ENCODE measurements around the gene RAB40C.

The RAB40C gene

GRCh38 chr16:670485-671352 is 80.9 kb downstream of the RAB40C start:
- H3K27me3 ChIP-seq (ENCODE audit: control insufficient read depth, insufficient read depth, low read length) = no peaks in the 10 kb centered on the region
- no peaks in the 10 kb centered on the region for H3K4me1 ChIP-seq (ENCODE audit: control insufficient read depth, insufficient read depth, low read length)
- no peaks in the 10 kb centered on the region for H3K9me3 ChIP-seq (ENCODE audit: control insufficient read depth, insufficient read depth, low read length)
- no peak overlapping the region for H3K27ac ChIP-seq (ENCODE audit: low read length)
- no CpG with 5 or more reads among the region's 52 CpGs for WGBS (ENCODE audit: insufficient coverage, insufficient read length)
- no peak for DNase-seq (ENCODE audit: low read depth, low spot score)
- H3K36me3 ChIP-seq (ENCODE audit: control insufficient read depth, insufficient read depth, low read length) = peaks cover 44% of the 10 kb centered on the region
- H3K4me3 ChIP-seq (ENCODE audit: low read length) = no peak overlapping the region

GRCh38 chr16:671353-672131 is 81.7 kb downstream of the RAB40C start:
- H3K36me3 ChIP-seq (ENCODE audit: control insufficient read depth, insufficient read depth, low read length) = peaks cover 44% of the 10 kb centered on the region

GRCh38 chr16:672371-672770 is 82.5 kb downstream of the RAB40C start:
- no CpG with 5 or more reads among the region's 19 CpGs for WGBS (ENCODE audit: insufficient coverage, insufficient read length)
- no peaks in the 10 kb centered on the region for H3K27me3 ChIP-seq (ENCODE audit: control insufficient read depth, insufficient read depth, low read length)
- H3K9me3 ChIP-seq (ENCODE audit: control insufficient read depth, insufficient read depth, low read length) = no peaks in the 10 kb centered on the region
- H3K4me3 ChIP-seq (ENCODE audit: low read length) = no peak overlapping the region
- peaks cover 3% of the 10 kb centered on the region; the same call in 1 of the 2 replicates for H3K4me1 ChIP-seq (ENCODE audit: control insufficient read depth, insufficient read depth, low read length)
- no peak overlapping the region for H3K27ac ChIP-seq (ENCODE audit: low read length)
- peaks cover 44% of the 10 kb centered on the region for H3K36me3 ChIP-seq (ENCODE audit: control insufficient read depth, insufficient read depth, low read length)
- no peak for DNase-seq (ENCODE audit: low read depth, low spot score)

More at GRCh38 chr16:671353-672131, 81.7 kb downstream of the RAB40C start:
- Histone ChIP-seq H3K27me3 (ENCODE audit: control insufficient read depth, insufficient read depth, low read length) (no peaks in the 10 kb centered on the region), H3K4me3 (ENCODE audit: low read length) (no peak overlapping the region), H3K9me3 (ENCODE audit: control insufficient read depth, insufficient read depth, low read length) (no peaks in the 10 kb centered on the region), H3K27ac (ENCODE audit: low read length) (no peak overlapping the region), H3K4me1 (ENCODE audit: control insufficient read depth, insufficient read depth, low read length) (no peaks in the 10 kb centered on the region)
- no CpG with 5 or more reads among the region's 40 CpGs for WGBS (ENCODE audit: insufficient coverage, insufficient read length)
- DNase-seq (ENCODE audit: low read depth, low spot score) = no peak

GRCh38 chr16:672851-673250 is 83.0 kb downstream of the RAB40C start:
- WGBS (ENCODE audit: insufficient coverage, insufficient read length) = no CpG with 5 or more reads among the region's 21 CpGs
- peaks cover 44% of the 10 kb centered on the region for H3K36me3 ChIP-seq (ENCODE audit: control insufficient read depth, insufficient read depth, low read length)

GRCh38 chr16:673399-673991 is 83.6 kb downstream of the RAB40C start:
- Histone ChIP-seq H3K4me3 (ENCODE audit: low read length) (no peak overlapping the region), H3K9me3 (ENCODE audit: control insufficient read depth, insufficient read depth, low read length) (no peaks in the 10 kb centered on the region), H3K27ac (ENCODE audit: low read length) (no peak overlapping the region), H3K4me1 (ENCODE audit: control insufficient read depth, insufficient read depth, low read length) (peaks cover 3% of the 10 kb centered on the region; the same call in 1 of the 2 replicates), H3K36me3 (ENCODE audit: control insufficient read depth, insufficient read depth, low read length) (peaks cover 44% of the 10 kb centered on the region), H3K27me3 (ENCODE audit: control insufficient read depth, insufficient read depth, low read length) (no peaks in the 10 kb centered on the region)
- DNase-seq (ENCODE audit: low read depth, low spot score) = no peak
- no CpG with 5 or more reads among the region's 18 CpGs for WGBS (ENCODE audit: insufficient coverage, insufficient read length)

More at GRCh38 chr16:672851-673250, 83.0 kb downstream of the RAB40C start:
- Histone ChIP-seq H3K4me1 (ENCODE audit: control insufficient read depth, insufficient read depth, low read length) (peaks cover 3% of the 10 kb centered on the region; the same call in 1 of the 2 replicates), H3K27me3 (ENCODE audit: control insufficient read depth, insufficient read depth, low read length) (no peaks in the 10 kb centered on the region), H3K4me3 (ENCODE audit: low read length) (no peak overlapping the region), H3K27ac (ENCODE audit: low read length) (no peak overlapping the region), H3K9me3 (ENCODE audit: control insufficient read depth, insufficient read depth, low read length) (no peaks in the 10 kb centered on the region)
- DNase-seq (ENCODE audit: low read depth, low spot score) = no peak

- Histone ChIP-seq H3K4me3 (ENCODE audit: low read length) (no peak overlapping the region), H3K9me3 (ENCODE audit: control insufficient read depth, insufficient read depth, low read length) (no peaks in the 10 kb centered on the region), H3K36me3 (ENCODE audit: control insufficient read depth, insufficient read depth, low read length) (peaks cover 41% of the 10 kb centered on the region), H3K27me3 (ENCODE audit: control insufficient read depth, insufficient read depth, low read length) (no peaks in the 10 kb centered on the region), H3K27ac (ENCODE audit: low read length) (no peak overlapping the region), H3K4me1 (ENCODE audit: control insufficient read depth, insufficient read depth, low read length) (peaks cover 7% of the 10 kb centered on the region)
- WGBS (ENCODE audit: insufficient coverage, insufficient read length) = no CpG with 5 or more reads among the region's 22 CpGs
- DNase-seq (ENCODE audit: low read depth, low spot score) = no peak
Observed at GRCh38 chr16:674214-674881, 84.5 kb downstream of the RAB40C start.

- no peaks in the 10 kb centered on the region for H3K27me3 ChIP-seq (ENCODE audit: control insufficient read depth, insufficient read depth, low read length)
- peaks cover 7% of the 10 kb centered on the region for H3K4me1 ChIP-seq (ENCODE audit: control insufficient read depth, insufficient read depth, low read length)
- H3K9me3 ChIP-seq (ENCODE audit: control insufficient read depth, insufficient read depth, low read length) = no peaks in the 10 kb centered on the region
- H3K4me3 ChIP-seq (ENCODE audit: low read length) = peak within 1 kb of the TSS; percentile 42; the same call in 1 of the 2 replicates
- DNase-seq (ENCODE audit: low read depth, low spot score) = no peak
- H3K36me3 ChIP-seq (ENCODE audit: control insufficient read depth, insufficient read depth, low read length) = peaks cover 32% of the 10 kb centered on the region
- WGBS (ENCODE audit: insufficient coverage, insufficient read length) = no CpG with 5 or more reads among the region's 73 CpGs
- H3K27ac ChIP-seq (ENCODE audit: low read length) = no peak within 1 kb of the TSS
Observed at GRCh38 chr16:674968-675883, 85.4 kb downstream of the RAB40C start, which contains the start of gene RHBDL1. TSS of gene RHBDL1 (plus strand) at chr16:675671. CDS start at chr16:675791, 120 bp downstream.

GRCh38 chr16:675884-676564 is 86.2 kb downstream of the RAB40C start:
- DNase-seq (ENCODE audit: low read depth, low spot score) = no peak
- Histone ChIP-seq H3K27ac (ENCODE audit: low read length) (no peak overlapping the region), H3K27me3 (ENCODE audit: control insufficient read depth, insufficient read depth, low read length) (no peaks in the 10 kb centered on the region), H3K36me3 (ENCODE audit: control insufficient read depth, insufficient read depth, low read length) (peaks cover 24% of the 10 kb centered on the region), H3K4me3 (ENCODE audit: low read length) (peak overlapping the region; percentile 20; the same call in 1 of the 2 replicates), H3K4me1 (ENCODE audit: control insufficient read depth, insufficient read depth, low read length) (peaks cover 7% of the 10 kb centered on the region), H3K9me3 (ENCODE audit: control insufficient read depth, insufficient read depth, low read length) (no peaks in the 10 kb centered on the region)
- no CpG with 5 or more reads among the region's 25 CpGs for WGBS (ENCODE audit: insufficient coverage, insufficient read length)

GRCh38 chr16:676565-676902 is 86.7 kb downstream of the RAB40C start:
- no CpG with 5 or more reads among the region's 21 CpGs for WGBS (ENCODE audit: insufficient coverage, insufficient read length)
- no peak overlapping the region for H3K27ac ChIP-seq (ENCODE audit: low read length)
- no peaks in the 10 kb centered on the region for H3K27me3 ChIP-seq (ENCODE audit: control insufficient read depth, insufficient read depth, low read length)
- H3K9me3 ChIP-seq (ENCODE audit: control insufficient read depth, insufficient read depth, low read length) = no peaks in the 10 kb centered on the region
- no peak for DNase-seq (ENCODE audit: low read depth, low spot score)
- H3K4me3 ChIP-seq (ENCODE audit: low read length) = no peak overlapping the region
- H3K36me3 ChIP-seq (ENCODE audit: control insufficient read depth, insufficient read depth, low read length) = peaks cover 19% of the 10 kb centered on the region
- H3K4me1 ChIP-seq (ENCODE audit: control insufficient read depth, insufficient read depth, low read length) = peaks cover 9% of the 10 kb centered on the region
